DOHH2 (cell line): ENCODE results near the gene CKMT2.

Source experiments
- H3F3A ChIP-seq: fragments of 200-600 bp; sonication (generic), shearing (Covaris generic); 2 replicates; pipeline ENCODE4 v1.6.0; 2016; ENCODE audit warnings: antibody characterized with exemption, mild to moderate bottlenecking; ENCODE audit not compliant: control insufficient read depth, insufficient read depth
- H3K27ac ChIP-seq: fragments of 200-600 bp; sonication (generic); 2 replicates; pipeline ENCODE4 v1.5.1; 2014; ENCODE audit warnings: low read depth, mild to moderate bottlenecking, low read length, moderate library complexity
- H3K27me3 ChIP-seq: fragments of 200-600 bp; sonication (generic); 2 replicates; pipeline ENCODE4 v1.6.1; 2014; ENCODE audit warnings: mild to moderate bottlenecking, low read length, mixed read lengths; ENCODE audit not compliant: control insufficient read depth
- H3K36me3 ChIP-seq: fragments of 200-600 bp; sonication (generic); 2 replicates; pipeline ENCODE4 v1.6.1; 2014; ENCODE audit warnings: mild to moderate bottlenecking, low read length, moderate library complexity, mixed read lengths; ENCODE audit not compliant: control insufficient read depth
- H3K4me1 ChIP-seq: fragments of 200-600 bp; sonication (generic); 2 replicates; pipeline ENCODE4 v1.6.1; 2014; ENCODE audit warnings: mild to moderate bottlenecking, low read length, mixed read lengths; ENCODE audit not compliant: control insufficient read depth
- H3K4me2 ChIP-seq: fragments of 200-600 bp; sonication (generic); 2 replicates; pipeline ENCODE4 v1.6.0; 2014; ENCODE audit warnings: mild to moderate bottlenecking, low read length, moderate library complexity
- H3K4me3 ChIP-seq: fragments of 200-600 bp; sonication (generic); 2 replicates; pipeline ENCODE4 v1.5.1; 2014; ENCODE audit warnings: mild to moderate bottlenecking, low read length, mixed read lengths
- H3K79me2 ChIP-seq: fragments of 200-600 bp; sonication (generic); 2 replicates; pipeline ENCODE4 v1.6.1; 2014; ENCODE audit warnings: mild to moderate bottlenecking, low read length, mixed read lengths; ENCODE audit not compliant: control insufficient read depth
- H3K9me2 ChIP-seq: fragments of 200-600 bp; sonication (generic); replicated peaks from 2 replicates; pipeline ENCODE4 v1.6.1; 2014; ENCODE audit warnings: mild to moderate bottlenecking, low read length, mixed read lengths; ENCODE audit not compliant: control insufficient read depth
- H3K9me3 ChIP-seq: fragments of 200-600 bp; sonication (generic); 2 replicates; pipeline ENCODE4 v1.6.1; 2014; ENCODE audit warnings: antibody characterized with exemption, low read length, mixed read lengths; ENCODE audit not compliant: control insufficient read depth, insufficient read depth
- H4K20me1 ChIP-seq: fragments of 200-600 bp; sonication (generic); 2 replicates; pipeline ENCODE4 v1.6.0; 2014; ENCODE audit warnings: low read depth, mild to moderate bottlenecking, antibody characterized with exemption, low read length, moderate library complexity; ENCODE audit not compliant: control insufficient read depth, insufficient read depth
- CTCF ChIP-seq: fragments of 200-600 bp; sonication (generic); IDR thresholded peaks from one replicate; pipeline ENCODE4 v1.5.1; 2014; ENCODE audit warnings: antibody characterized with exemption, mild to moderate bottlenecking, low read depth, low read length; ENCODE audit not compliant: poor library complexity, severe bottlenecking
- EZH2phosphoT487 ChIP-seq: fragments of 200-600 bp; sonication (generic); IDR thresholded peaks from 2 replicates; pipeline ENCODE4 v1.6.1; 2017; ENCODE audit warnings: borderline replicate concordance, mild to moderate bottlenecking, antibody characterized with exemption, low read length, moderate library complexity, mixed read lengths

CKMT2 gene

GRCh38 chr5:81308836-81309235, 75.7 kb downstream of the CKMT2 start:
- no peaks in the 10 kb centered on the region for H4K20me1 ChIP-seq
- peaks cover 41% of the 10 kb centered on the region for H3K36me3 ChIP-seq
- H3K79me2 ChIP-seq = peaks cover 3% of the 10 kb centered on the region; the same call in 1 of the 2 replicates
- no peak for TF ChIP-seq CTCF
- TF ChIP-seq EZH2phosphoT487 = no peak
- no peaks in the 10 kb centered on the region for H3K9me3 ChIP-seq
- H3K27me3 ChIP-seq = no peaks in the 10 kb centered on the region
- no peaks in the 10 kb centered on the region for H3F3A ChIP-seq
- H3K4me2 ChIP-seq = no peak overlapping the region
- H3K9me2 ChIP-seq = no peaks in the 10 kb centered on the region
- H3K4me3 ChIP-seq = no peak overlapping the region
- no peak overlapping the region for H3K27ac ChIP-seq
- H3K4me1 ChIP-seq = no peaks in the 10 kb centered on the region

GRCh38 chr5:81310402-81311063, 77.4 kb downstream of the CKMT2 start:
- no peak overlapping the region for H3K27ac ChIP-seq
- no peaks in the 10 kb centered on the region for H3K27me3 ChIP-seq
- no peaks in the 10 kb centered on the region for H4K20me1 ChIP-seq
- H3K9me2 ChIP-seq = no peaks in the 10 kb centered on the region
- no peak overlapping the region for H3K4me2 ChIP-seq
- peaks cover 33% of the 10 kb centered on the region for H3K36me3 ChIP-seq
- no peak overlapping the region for H3K4me3 ChIP-seq
- no peaks in the 10 kb centered on the region for H3K4me1 ChIP-seq
- H3F3A ChIP-seq = no peaks in the 10 kb centered on the region
- no peaks in the 10 kb centered on the region for H3K9me3 ChIP-seq
- H3K79me2 ChIP-seq = no peaks in the 10 kb centered on the region
- TF ChIP-seq CTCF = no peak
- no peak for TF ChIP-seq EZH2phosphoT487

GRCh38 chr5:81313278-81313677, 80.2 kb downstream of the CKMT2 start:
- Histone ChIP-seq H3K27ac (no peak overlapping the region), H3K9me2 (no peaks in the 10 kb centered on the region), H3K4me3 (no peak overlapping the region), H3K4me1 (peaks cover 10% of the 10 kb centered on the region), H3K36me3 (peaks cover 33% of the 10 kb centered on the region), H3K27me3 (no peaks in the 10 kb centered on the region), H3F3A (no peaks in the 10 kb centered on the region), H4K20me1 (no peaks in the 10 kb centered on the region), H3K79me2 (no peaks in the 10 kb centered on the region), H3K9me3 (no peaks in the 10 kb centered on the region), H3K4me2 (no peak overlapping the region)
- TF ChIP-seq CTCF = no peak
- TF ChIP-seq EZH2phosphoT487 = no peak
